ENCODE data around the gene SUCLA2.

Gene SUCLA2

GRCh38 chr13:48009284-48009683 is 8.2 kb upstream of the SUCLA2 start:
- no peak for TF ChIP-seq TAF1 (IDR thresholded peaks at IDR 0.05; ENCODE audit: borderline replicate concordance, insufficient read depth, low read length)
- no peak for TF ChIP-seq SIN3A (IDR thresholded peaks at IDR 0.05; ENCODE audit: borderline replicate concordance, insufficient read depth, low read length)
- no peak for TF ChIP-seq POLR2AphosphoS5 (IDR thresholded peaks at IDR 0.05; ENCODE audit: low read depth, low read length)
- TF ChIP-seq FOXP2 (optimal IDR thresholded peaks at IDR 0.05; ENCODE audit: borderline replicate concordance, extremely low read depth, extremely low read length, insufficient read depth) = no peak
- TF ChIP-seq REST (IDR thresholded peaks at IDR 0.05; ENCODE audit: insufficient read depth in 1 of 2, low read depth in 2 of 2, low read length in 2 of 2) = no peak

- TF ChIP-seq FOXP2 (optimal IDR thresholded peaks at IDR 0.05; ENCODE audit: borderline replicate concordance, extremely low read depth, extremely low read length, insufficient read depth) (no peak), TAF1 (IDR thresholded peaks at IDR 0.05; ENCODE audit: borderline replicate concordance, insufficient read depth, low read length) (no peak), REST (IDR thresholded peaks at IDR 0.05; ENCODE audit: insufficient read depth in 1 of 2, low read depth in 2 of 2, low read length in 2 of 2) (no peak), SIN3A (IDR thresholded peaks at IDR 0.05; ENCODE audit: borderline replicate concordance, insufficient read depth, low read length) (no peak), POLR2AphosphoS5 (IDR thresholded peaks at IDR 0.05; ENCODE audit: low read depth, low read length) (no peak)
These were observed 5.3 kb upstream of the SUCLA2 start for GRCh38 chr13:48006396-48006795.

- TF ChIP-seq POLR2AphosphoS5 (IDR thresholded peaks at IDR 0.05; ENCODE audit: low read depth, low read length) = no peak
- no peak for TF ChIP-seq TAF1 (IDR thresholded peaks at IDR 0.05; ENCODE audit: borderline replicate concordance, insufficient read depth, low read length)
- TF ChIP-seq FOXP2 (optimal IDR thresholded peaks at IDR 0.05; ENCODE audit: borderline replicate concordance, extremely low read depth, extremely low read length, insufficient read depth) = no peak
- no peak for TF ChIP-seq SIN3A (IDR thresholded peaks at IDR 0.05; ENCODE audit: borderline replicate concordance, insufficient read depth, low read length)
- TF ChIP-seq REST (IDR thresholded peaks at IDR 0.05; ENCODE audit: insufficient read depth in 1 of 2, low read depth in 2 of 2, low read length in 2 of 2) = no peak
These were observed 3.1 kb upstream of the SUCLA2 start for GRCh38 chr13:48004201-48004600.

GRCh38 chr13:48000559-48001113 is 437 bp downstream of the SUCLA2 start:
- TF ChIP-seq POLR2AphosphoS5 (IDR thresholded peaks at IDR 0.05; ENCODE audit: low read depth, low read length) (no peak), SIN3A (IDR thresholded peaks at IDR 0.05; ENCODE audit: borderline replicate concordance, insufficient read depth, low read length) (no peak), FOXP2 (optimal IDR thresholded peaks at IDR 0.05; ENCODE audit: borderline replicate concordance, extremely low read depth, extremely low read length, insufficient read depth) (no peak), REST (IDR thresholded peaks at IDR 0.05; ENCODE audit: insufficient read depth in 1 of 2, low read depth in 2 of 2, low read length in 2 of 2) (no peak), TAF1 (IDR thresholded peaks at IDR 0.05; ENCODE audit: borderline replicate concordance, insufficient read depth, low read length) (no peak)

- TF ChIP-seq REST (IDR thresholded peaks at IDR 0.05; ENCODE audit: insufficient read depth in 1 of 2, low read depth in 2 of 2, low read length in 2 of 2) (no peak), FOXP2 (optimal IDR thresholded peaks at IDR 0.05; ENCODE audit: borderline replicate concordance, extremely low read depth, extremely low read length, insufficient read depth) (no peak), SIN3A (IDR thresholded peaks at IDR 0.05; ENCODE audit: borderline replicate concordance, insufficient read depth, low read length) (no peak), POLR2AphosphoS5 (IDR thresholded peaks at IDR 0.05; ENCODE audit: low read depth, low read length) (no peak), TAF1 (IDR thresholded peaks at IDR 0.05; ENCODE audit: borderline replicate concordance, insufficient read depth, low read length) (no peak)
These were observed 1.1 kb downstream of the SUCLA2 start for GRCh38 chr13:47999973-48000372.
